Measurements from ENCODE around the gene TOMM34. TPM values are rescaled to one million over a fixed set of nuclear protein-coding genes. Genes with fewer than 3 reads are reported as not detected.

TOMM34 gene
- total RNA-seq, 1 donor: 16.3 TPM

GRCh38 chr20:44917399-44917798 lies 42.8 kb downstream of the TOMM34 start:
- Histone ChIP-seq H3K4me3 (ENCODE audit: insufficient read depth, low read length) (no peak overlapping the region), H3K27me3 (ENCODE audit: insufficient read depth, low read length) (no peaks in the 10 kb centered on the region), H3K36me3 (ENCODE audit: insufficient read depth, low read length) (peaks cover 41% of the 10 kb centered on the region), H4K20me1 (ENCODE audit: insufficient read depth, low read length) (no peaks in the 10 kb centered on the region), H3K4me1 (ENCODE audit: insufficient read depth, low read length) (no peaks in the 10 kb centered on the region), H3K79me2 (ENCODE audit: insufficient read depth, low read length) (no peaks in the 10 kb centered on the region), H2AFZ (ENCODE audit: low read length) (no peak overlapping the region), H3K27ac (ENCODE audit: low read depth, low read length) (no peak overlapping the region), H3K9me3 (ENCODE audit: low read depth, low read length) (no peaks in the 10 kb centered on the region), H3K4me2 (ENCODE audit: insufficient read depth, low read length) (no peak overlapping the region)
- TF ChIP-seq CTCF (IDR thresholded peaks at IDR 0.05; ENCODE audit: extremely low read depth, low read depth, low read length): no peak
- no peak for DNase-seq (ENCODE audit: insufficient read length, low spot score, missing footprints)

DNA sequence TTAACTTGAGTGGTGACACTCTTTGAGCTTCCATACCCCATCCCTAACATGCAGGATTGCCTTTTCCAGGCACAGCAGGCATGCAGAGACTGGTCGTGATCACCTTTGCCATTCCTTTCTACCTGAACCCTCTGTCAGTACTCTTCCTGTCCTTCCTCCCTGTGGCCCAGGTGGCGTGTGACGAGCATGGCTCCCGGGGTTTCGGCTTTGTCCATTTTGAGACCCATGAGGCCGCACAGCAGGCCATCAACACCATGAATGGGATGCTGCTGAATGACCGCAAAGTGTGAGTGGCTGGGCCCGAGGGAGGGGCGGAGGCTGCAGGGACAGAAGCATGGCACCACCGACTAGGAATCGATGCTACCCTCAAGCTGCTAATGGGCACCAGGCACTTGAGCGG lies 43.6 kb downstream of the TOMM34 start:
- H3K27me3 ChIP-seq (ENCODE audit: insufficient read depth, low read length): no peaks in the 10 kb centered on the region
- no peaks in the 10 kb centered on the region for H4K20me1 ChIP-seq (ENCODE audit: insufficient read depth, low read length)
- H3K36me3 ChIP-seq (ENCODE audit: insufficient read depth, low read length): peaks cover 38% of the 10 kb centered on the region
- DNase-seq (ENCODE audit: insufficient read length, low spot score, missing footprints): no peak
- no peak overlapping the region for H3K27ac ChIP-seq (ENCODE audit: low read depth, low read length)
- TF ChIP-seq CTCF (IDR thresholded peaks at IDR 0.05; ENCODE audit: extremely low read depth, low read depth, low read length): no peak
- H2AFZ ChIP-seq (ENCODE audit: low read length): no peak overlapping the region
- no peaks in the 10 kb centered on the region for H3K4me1 ChIP-seq (ENCODE audit: insufficient read depth, low read length)
- H3K4me3 ChIP-seq (ENCODE audit: insufficient read depth, low read length): no peak overlapping the region
- no peaks in the 10 kb centered on the region for H3K9me3 ChIP-seq (ENCODE audit: low read depth, low read length)
- no peak overlapping the region for H3K4me2 ChIP-seq (ENCODE audit: insufficient read depth, low read length)
- H3K79me2 ChIP-seq (ENCODE audit: insufficient read depth, low read length): no peaks in the 10 kb centered on the region

DNA sequence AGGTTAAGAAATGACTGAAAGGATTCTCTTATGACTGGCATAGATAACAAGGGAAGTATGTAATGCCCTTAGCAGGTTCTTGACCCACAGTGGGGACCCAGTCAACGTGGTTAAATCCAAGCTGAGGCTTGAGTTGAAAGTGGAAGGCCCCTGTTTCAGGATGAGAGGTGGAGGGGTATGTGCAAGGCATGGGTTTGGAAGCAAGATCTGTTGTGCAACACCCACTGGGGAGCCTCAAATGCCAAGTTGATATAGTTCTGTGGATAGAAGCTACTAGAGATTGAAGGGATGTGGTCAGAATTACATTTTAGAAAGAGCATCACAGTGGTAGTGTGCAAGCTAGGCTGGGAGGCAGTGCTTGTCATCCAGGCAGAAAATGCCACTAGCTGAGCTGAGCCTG lies 45.3 kb downstream of the TOMM34 start:
- Histone ChIP-seq H3K27me3 (ENCODE audit: insufficient read depth, low read length) (no peaks in the 10 kb centered on the region), H3K36me3 (ENCODE audit: insufficient read depth, low read length) (peaks cover 32% of the 10 kb centered on the region), H2AFZ (ENCODE audit: low read length) (no peak overlapping the region), H3K9me3 (ENCODE audit: low read depth, low read length) (no peaks in the 10 kb centered on the region), H3K4me2 (ENCODE audit: insufficient read depth, low read length) (no peak overlapping the region), H3K4me3 (ENCODE audit: insufficient read depth, low read length) (no peak overlapping the region), H3K79me2 (ENCODE audit: insufficient read depth, low read length) (peaks cover 4% of the 10 kb centered on the region), H4K20me1 (ENCODE audit: insufficient read depth, low read length) (no peaks in the 10 kb centered on the region), H3K4me1 (ENCODE audit: insufficient read depth, low read length) (no peaks in the 10 kb centered on the region), H3K27ac (ENCODE audit: low read depth, low read length) (no peak overlapping the region)
- no peak for TF ChIP-seq CTCF (IDR thresholded peaks at IDR 0.05; ENCODE audit: extremely low read depth, low read depth, low read length)
- no peak for DNase-seq (ENCODE audit: insufficient read length, low spot score, missing footprints)

- Histone ChIP-seq H3K79me2 (ENCODE audit: insufficient read depth, low read length) (peaks cover 4% of the 10 kb centered on the region), H3K4me2 (ENCODE audit: insufficient read depth, low read length) (no peak overlapping the region), H3K4me1 (ENCODE audit: insufficient read depth, low read length) (no peaks in the 10 kb centered on the region), H3K27me3 (ENCODE audit: insufficient read depth, low read length) (no peaks in the 10 kb centered on the region), H3K36me3 (ENCODE audit: insufficient read depth, low read length) (peaks cover 29% of the 10 kb centered on the region), H3K27ac (ENCODE audit: low read depth, low read length) (no peak overlapping the region), H4K20me1 (ENCODE audit: insufficient read depth, low read length) (no peaks in the 10 kb centered on the region), H3K4me3 (ENCODE audit: insufficient read depth, low read length) (no peak overlapping the region), H3K9me3 (ENCODE audit: low read depth, low read length) (no peaks in the 10 kb centered on the region), H2AFZ (ENCODE audit: low read length) (no peak overlapping the region)
- TF ChIP-seq CTCF (IDR thresholded peaks at IDR 0.05; ENCODE audit: extremely low read depth, low read depth, low read length): no peak
- no peak for DNase-seq (ENCODE audit: insufficient read length, low spot score, missing footprints)
Measured at GRCh38 chr20:44912189-44912588, 48.0 kb downstream of the TOMM34 start.
